ENCODE measurements around the gene ACTL7A.
"Not testable (repeated sequence)": the region's sequence is repeated elsewhere in the genome, so short reads cannot be mapped to it uniquely, and the experiment has no call there.

Gene ACTL7A

DNA sequence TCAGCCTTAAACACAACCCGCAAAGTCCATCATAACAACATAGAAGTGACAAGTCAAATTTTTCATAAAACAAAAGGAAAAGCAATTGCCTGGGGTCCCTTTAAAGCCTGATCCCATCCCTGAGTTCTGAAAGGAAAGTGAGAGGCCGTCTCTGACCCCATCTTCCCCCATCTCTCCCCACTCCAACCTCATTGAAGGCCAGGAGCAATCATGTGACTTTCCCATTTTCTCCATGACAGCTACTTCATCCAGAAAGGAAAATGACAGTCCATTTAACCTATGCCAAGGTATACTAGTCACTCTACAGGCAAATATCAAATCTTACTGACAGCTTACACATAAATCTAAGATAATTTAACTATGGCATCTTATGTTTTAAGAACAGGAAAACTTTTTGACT, 15.5 kb downstream of the ACTL7A start:
- no peak for TF ChIP-seq GATA1 (IDR thresholded peaks at IDR 0.05; ENCODE audit: low read depth, low read length)
- no peak for TF ChIP-seq POLR2A (IDR thresholded peaks at IDR 0.05; ENCODE audit: low read length)
- no peak for DNase-seq

DNA sequence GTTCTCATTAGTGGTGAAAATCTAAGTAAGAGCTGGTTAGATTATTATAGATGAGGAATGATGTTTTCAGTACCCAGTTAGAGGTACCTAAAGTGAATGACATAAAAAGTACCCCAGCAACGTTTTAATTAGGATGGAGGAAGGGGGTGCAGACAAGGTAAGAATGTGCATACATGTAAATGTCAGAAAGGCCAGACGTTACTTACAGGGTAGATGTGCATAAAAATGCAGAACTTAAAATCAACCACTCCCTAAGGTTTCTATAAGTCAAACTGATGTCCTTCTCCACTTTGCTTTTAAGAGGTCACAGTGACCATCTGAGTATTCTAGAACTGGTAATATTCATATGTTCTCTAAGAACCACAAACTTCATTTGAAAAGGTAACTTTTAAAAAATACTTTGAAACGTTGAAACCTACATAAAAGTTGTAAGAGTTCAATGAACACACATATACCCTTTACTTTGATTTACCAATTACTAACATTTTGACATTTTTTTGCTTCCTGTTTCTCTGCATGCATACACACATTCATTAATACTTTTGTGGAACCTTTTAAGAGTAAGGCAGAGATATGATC, 18.8 kb downstream of the ACTL7A start:
- no peak for DNase-seq

DNA sequence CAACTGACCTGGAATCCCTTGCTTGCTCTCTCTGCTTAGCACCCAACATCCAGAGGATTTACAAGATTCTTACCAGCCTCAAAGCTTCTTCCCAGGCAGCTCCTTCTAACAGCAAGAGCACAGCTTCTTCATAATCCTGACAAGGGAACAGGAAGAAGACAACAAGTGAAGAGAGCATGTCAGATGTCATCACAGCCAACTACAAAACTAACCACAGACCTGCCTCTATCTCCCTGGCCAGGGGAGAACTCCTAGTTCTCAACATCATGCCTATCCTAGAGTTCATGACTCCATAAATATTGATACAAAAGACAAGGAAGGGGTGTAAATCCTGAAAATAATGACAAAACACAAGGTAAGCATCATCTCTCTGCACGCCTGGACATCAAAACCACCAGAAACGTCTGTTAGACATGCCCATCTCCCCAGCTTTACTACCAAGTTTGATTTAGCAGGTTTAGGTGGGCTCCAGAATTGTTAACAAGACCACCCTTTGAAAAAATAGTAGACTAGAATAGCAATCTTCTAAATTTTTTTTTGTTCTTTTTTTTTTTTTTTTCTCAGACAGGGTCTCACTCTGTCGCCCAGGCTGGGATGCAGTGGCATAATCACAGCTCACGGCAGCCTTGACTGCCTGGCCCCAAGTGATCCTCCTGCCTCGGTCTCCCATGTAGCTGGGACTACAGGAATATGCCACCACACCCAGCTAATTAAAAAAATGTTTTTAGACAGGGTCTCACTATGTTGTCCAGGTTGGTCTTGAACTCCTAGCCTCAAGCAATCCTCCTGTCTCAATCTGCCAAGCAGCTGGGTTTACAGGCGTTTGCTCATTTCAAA, 20.2 kb downstream of the ACTL7A start:
- TF ChIP-seq POLR2A (IDR thresholded peaks at IDR 0.05; ENCODE audit: low read length) (no peak), GATA1 (IDR thresholded peaks at IDR 0.05; ENCODE audit: low read depth, low read length) (no peak)
- no peak for DNase-seq

More for the DNA sequence above, 18.8 kb downstream of the ACTL7A start:
- TF ChIP-seq GATA1 (IDR thresholded peaks at IDR 0.05; ENCODE audit: low read depth, low read length) = no peak
- no peak for TF ChIP-seq POLR2A (IDR thresholded peaks at IDR 0.05; ENCODE audit: low read length)

DNA sequence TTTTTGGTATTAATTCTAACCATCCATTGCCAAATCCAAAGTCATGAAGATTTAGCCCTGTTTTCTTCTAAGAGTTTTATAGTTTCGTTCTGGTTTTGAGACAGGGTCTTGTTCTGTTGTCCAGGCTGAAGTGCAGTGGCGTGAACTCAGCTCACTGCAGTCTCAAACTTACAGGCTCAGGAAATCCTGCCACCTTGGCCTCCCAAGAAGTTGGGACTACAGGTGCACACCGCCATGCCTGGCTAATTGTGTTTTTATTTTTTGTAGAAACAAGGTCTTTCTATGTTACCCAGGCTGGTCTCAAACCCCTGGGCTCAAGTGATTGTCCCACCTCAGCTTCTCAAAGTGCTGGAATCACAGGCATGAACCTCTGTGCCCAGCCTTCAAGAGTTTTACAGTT, 21.0 kb downstream of the ACTL7A start:
- TF ChIP-seq POLR2A (IDR thresholded peaks at IDR 0.05; ENCODE audit: low read length) = no peak
- no peak for TF ChIP-seq GATA1 (IDR thresholded peaks at IDR 0.05; ENCODE audit: low read depth, low read length)
- no peak for DNase-seq

DNA sequence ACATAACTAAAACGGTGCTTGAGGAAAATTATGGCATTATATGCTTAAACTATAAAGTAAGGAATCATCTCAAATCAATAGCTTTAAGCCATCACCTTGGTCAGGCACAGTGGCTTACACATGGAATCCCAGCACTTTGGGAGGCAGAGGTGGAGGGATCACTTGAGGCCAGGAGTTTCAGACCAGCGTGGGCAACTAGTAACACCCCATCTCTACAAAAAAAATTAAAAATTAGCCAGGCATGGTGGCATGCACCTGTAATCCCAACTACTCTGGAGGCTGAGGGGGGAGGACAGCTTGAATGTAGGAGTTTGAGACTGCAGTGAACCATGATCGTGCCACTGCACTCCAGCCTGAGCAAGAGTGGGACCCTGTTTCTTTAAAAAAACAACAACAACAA, 22.6 kb downstream of the ACTL7A start:
- TF ChIP-seq POLR2A (IDR thresholded peaks at IDR 0.05; ENCODE audit: low read length) (no peak), GATA1 (IDR thresholded peaks at IDR 0.05; ENCODE audit: low read depth, low read length) (no peak)
- DNase-seq = no peak

DNA sequence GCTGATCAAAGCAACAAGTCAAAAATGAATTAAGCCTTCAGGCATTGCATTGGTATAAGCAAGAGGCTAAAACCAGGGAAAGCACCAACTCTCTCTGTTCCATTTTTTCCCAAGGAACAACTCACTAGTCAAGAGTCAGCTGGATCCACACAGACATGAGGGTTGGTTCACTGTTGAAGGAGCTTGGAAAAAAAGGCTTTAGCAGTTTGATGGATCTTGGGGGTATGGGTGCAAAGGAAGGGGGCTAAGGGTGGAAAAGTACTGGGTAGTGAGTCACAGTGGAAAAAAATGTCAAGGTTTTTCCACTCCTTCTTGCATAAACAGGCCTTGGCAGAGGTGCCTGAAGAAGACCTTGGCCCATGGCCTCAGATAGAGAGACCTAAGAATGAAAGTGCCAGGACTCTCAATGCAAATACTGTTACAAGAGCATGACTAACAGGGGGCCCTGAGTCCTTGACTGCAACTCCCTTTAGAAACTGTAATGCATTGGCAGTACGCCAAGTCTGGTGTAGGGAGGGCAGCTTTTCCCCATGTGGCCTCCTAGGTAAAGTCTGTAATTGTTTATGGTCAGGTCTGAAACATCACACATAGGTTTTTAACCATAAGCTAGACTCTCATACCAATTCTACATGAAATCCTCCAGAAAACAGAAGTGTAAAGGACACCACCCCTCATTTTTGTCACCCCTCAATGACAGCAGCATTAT, 23.7 kb downstream of the ACTL7A start:
- TF ChIP-seq GATA1 (IDR thresholded peaks at IDR 0.05; ENCODE audit: low read depth, low read length) (no peak), POLR2A (IDR thresholded peaks at IDR 0.05; ENCODE audit: low read length) (peak; percentile 43)
- peak; percentile 85 to 91 for DNase-seq

DNA sequence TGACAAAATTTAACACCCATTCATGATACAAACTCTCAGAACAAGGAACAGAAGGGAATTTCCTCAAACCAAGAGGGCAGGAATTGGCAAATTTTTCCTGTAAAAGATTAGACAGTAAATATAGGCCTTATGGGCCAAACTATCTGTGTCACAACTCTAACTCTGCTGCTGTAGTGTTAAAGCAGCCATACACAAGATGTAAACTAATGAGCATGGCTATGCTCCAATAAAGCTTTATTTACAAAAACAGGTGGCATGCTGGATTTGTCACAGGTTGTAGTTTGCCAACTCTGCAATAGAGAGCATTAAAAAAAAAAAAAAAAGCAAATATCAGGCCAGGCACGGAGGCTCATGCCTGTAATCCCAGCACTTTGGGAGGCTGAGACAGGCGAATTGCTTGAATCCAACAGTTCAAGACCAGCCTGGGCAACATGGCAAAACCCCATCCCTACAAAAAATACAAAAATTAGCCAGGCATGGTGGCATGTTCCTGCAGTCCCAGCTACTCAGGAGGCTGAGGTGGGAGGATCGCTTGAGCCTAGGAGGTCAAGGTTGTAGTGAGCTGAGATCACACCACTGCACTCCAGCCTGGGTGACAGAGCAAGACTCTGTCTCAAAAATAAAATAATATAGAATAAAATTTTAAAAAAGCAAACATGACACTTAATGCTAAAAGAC, 24.7 kb downstream of the ACTL7A start:
- peak in 1 of 2 experiments; percentile 26 for DNase-seq

DNA sequence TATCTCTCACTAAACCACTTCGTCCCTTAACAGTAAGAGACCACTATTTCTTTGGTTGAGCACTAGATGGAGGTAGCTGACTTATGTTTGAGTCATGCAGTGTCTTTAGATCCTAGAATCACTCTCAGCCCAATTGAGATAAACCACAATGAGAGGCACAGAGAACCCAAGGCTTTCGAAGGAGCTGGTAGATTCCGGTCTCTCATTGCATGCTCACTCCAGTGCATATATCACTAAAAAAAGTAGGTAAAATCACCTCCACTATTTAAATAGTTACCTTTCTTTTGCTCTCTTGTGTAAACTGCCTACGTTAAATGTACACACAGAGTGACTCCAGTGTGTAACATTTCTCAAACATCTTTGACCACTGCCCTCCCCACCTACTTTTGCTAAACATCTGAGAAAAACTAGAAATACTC, 27.6 kb downstream of the ACTL7A start:
- DNase-seq = peak; percentile 42 to 64
- TF ChIP-seq GATA1 (IDR thresholded peaks at IDR 0.05; ENCODE audit: low read depth, low read length) (no peak), POLR2A (IDR thresholded peaks at IDR 0.05; ENCODE audit: low read length) (no peak)

DNA sequence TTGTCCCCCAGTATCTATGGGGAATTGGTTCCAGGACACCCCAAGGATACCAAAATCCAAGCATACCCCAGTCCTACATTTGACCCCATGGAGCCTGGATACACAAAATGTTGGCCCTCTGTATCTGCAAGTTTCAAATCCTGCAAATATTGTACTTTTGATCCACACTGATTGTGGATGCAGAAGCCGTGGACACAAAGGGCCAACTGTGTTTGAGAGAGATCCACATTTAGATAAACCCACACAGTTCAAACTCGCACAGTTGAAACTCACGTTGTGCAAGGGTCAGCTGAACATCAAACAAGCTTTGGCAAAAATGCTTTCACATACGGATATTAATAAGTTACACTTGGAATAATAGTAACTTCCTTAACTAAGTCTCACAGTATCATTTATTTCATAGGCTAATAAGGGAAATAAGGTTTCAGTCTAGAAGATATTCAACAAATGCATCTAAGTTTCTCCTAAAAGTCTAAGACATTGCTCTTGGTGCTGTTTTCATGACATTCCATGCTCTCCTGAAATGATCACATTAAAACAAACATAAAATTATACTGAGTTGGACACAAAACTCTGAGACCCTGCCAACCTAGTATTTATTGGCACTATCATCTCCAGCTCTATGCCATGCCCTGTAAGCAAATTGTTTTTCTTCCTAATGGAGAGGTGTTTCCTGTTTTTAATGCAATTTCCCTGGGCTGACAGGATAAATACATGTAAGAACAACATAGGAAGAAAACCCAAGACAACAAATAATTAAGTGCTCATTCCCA, 32.3 kb downstream of the ACTL7A start:
- DNase-seq = no peak

DNA sequence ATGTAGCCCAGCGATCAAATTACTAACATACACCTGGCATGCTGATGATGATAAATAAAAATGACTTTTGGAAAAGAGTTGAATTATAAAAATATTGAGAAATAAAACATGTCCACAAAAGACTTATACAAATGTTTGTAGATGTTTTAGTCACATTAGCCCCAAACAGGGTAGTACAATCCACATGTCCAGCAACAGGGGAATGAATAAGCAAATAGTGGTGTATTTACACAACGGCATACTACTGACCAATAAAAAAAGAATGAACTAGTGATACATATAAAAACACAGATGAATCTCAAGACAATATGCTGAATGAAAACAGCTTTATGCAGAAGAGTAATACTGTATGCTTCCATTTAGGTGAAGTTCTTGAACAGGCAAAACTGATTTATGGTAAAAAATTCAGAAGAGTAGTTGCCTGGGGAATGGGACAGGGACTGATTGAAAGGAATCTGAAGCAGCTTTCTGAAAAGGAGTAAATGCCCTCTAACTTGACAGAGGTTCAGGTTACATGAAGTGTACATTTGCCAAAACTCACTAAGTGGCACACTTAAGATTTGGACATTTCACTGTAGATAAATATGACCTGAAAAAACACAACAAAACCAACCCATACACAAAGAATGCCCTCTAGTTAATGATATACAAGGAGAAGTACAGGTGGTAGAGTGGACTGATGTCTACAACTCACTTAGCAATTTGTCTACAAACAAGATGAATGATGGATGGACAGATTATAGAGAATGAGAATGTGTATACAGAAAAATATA, 35.4 kb downstream of the ACTL7A start:
- TF ChIP-seq GATA1 (IDR thresholded peaks at IDR 0.05; ENCODE audit: low read depth, low read length) (no peak), POLR2A (IDR thresholded peaks at IDR 0.05; ENCODE audit: low read length) (no peak)
- DNase-seq = no peak

More for the DNA sequence above, 32.3 kb downstream of the ACTL7A start:
- TF ChIP-seq POLR2A (IDR thresholded peaks at IDR 0.05; ENCODE audit: low read length) (no peak), GATA1 (IDR thresholded peaks at IDR 0.05; ENCODE audit: low read depth, low read length) (no peak)

DNA sequence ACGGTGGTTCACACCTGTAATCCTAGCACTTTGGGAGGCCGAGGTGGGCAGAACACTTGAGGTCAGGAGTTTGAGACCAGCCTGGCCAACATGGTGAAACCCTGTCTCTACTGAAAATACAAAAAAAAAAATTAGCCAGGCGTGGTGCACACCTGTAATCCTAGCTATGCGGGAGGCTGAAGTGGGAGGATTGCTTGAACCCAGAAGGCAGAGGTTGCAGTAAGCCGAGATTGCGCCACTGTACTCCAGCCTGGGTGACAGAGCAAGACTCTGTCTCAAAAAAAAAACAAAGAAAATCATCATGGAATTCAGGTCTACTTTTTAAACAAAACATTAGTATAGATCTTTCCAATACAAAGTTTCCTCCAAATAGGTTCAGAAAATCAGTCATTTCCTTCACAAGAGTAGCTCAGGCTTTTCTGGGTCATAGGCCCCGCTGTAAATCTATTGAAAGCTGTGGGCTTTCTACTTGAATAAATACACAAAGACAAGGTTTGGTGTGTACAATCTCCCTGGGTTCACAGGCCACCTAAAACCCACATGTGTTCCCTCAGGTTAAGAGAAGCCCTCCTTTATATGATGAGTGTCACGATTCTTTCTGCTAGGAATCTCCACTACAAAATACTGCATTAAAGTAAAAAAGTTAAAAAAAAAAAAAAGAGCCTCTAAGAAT, 37.1 kb downstream of the ACTL7A start:
- DNase-seq = not testable (repeated sequence)

DNA sequence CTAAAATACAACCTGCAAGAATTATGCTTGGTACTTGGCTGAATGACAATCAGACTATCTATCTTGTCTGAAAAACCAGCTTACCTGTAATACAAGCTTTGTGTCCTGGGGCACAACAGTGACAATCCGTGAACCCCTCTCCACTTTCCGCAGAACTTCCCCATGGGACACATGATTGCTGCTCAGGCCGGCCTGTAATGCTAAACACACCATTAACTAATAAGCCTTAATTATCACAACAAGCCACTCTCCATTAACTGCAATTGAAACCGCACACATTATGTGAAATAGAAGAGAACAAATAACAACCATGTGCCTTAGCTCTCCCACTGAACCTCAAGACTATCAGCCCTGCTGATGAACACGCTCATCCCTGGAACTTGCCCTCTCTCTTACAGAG, 38.1 kb downstream of the ACTL7A start:
- DNase-seq = no peak
- TF ChIP-seq GATA1 (IDR thresholded peaks at IDR 0.05; ENCODE audit: low read depth, low read length) (no peak), POLR2A (IDR thresholded peaks at IDR 0.05; ENCODE audit: low read length) (no peak)
